ENCODE data around the gene SLAMF1. TPM values are rescaled to one million over a fixed set of nuclear protein-coding genes. Genes with fewer than 3 reads are reported as not detected.

The SLAMF1 gene
- total and polyA plus RNA-seq, 12 donors: 0.17 to 3.8 (median 0.32) TPM; not detected in 4

DNA sequence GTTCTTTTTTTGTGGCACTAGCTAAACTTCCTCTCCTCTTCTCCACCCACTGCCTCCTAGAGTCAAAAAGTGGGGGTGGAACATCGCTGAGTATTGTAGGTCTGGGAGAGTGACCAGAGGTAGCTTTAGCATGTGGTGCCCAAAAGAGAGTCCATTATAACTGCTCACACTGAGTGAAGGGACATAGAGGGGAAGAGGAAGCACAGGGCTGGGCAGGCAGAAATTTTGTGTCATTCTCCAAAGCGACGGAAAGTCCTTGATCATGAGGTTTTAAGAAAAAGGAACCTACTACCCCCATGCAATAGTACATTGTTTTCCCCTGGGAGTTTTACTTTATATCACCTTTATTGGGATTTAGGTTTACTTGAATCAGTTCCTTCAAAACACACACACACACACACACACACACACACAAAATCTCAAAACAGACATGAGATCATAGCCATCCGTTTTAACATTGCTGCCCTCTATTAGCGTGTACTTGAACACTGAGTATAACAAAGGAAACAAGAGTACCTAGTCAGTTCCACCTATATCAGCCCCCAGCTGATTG lies 71.7 kb downstream of the SLAMF1 start:
- H3K4me1 ChIP-seq: peaks cover 0 to 62% (median 0%) of the 10 kb centered on the region in 9 donors
- no peaks in the 10 kb centered on the region for H3K9me3 ChIP-seq
- peak overlapping the region in 3 of 10 donors; percentile 17 to 93 (median 37) for H3K27ac ChIP-seq
- intact Hi-C loops (cut with DNase I): no loop called here
- no peaks in the 10 kb centered on the region for H3K36me3 ChIP-seq
- 79 to 83% methylated on average over 5 of the region's 5 CpGs for WGBS, 2 donors
- ATAC-seq (peak in 7 of 8 donors; percentile 60 to 80 (median 73)), DNase-seq (no peak)
- H3K27me3 ChIP-seq: no peaks in the 10 kb centered on the region
- TF ChIP-seq, protein P1, sequence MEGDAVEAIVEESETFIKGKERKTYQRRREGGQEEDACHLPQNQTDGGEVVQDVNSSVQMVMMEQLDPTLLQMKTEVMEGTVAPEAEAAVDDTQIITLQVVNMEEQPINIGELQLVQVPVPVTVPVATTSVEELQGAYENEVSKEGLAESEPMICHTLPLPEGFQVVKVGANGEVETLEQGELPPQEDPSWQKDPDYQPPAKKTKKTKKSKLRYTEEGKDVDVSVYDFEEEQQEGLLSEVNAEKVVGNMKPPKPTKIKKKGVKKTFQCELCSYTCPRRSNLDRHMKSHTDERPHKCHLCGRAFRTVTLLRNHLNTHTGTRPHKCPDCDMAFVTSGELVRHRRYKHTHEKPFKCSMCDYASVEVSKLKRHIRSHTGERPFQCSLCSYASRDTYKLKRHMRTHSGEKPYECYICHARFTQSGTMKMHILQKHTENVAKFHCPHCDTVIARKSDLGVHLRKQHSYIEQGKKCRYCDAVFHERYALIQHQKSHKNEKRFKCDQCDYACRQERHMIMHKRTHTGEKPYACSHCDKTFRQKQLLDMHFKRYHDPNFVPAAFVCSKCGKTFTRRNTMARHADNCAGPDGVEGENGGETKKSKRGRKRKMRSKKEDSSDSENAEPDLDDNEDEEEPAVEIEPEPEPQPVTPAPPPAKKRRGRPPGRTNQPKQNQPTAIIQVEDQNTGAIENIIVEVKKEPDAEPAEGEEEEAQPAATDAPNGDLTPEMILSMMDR (IDR thresholded peaks at IDR 0.05): no peak
- H3K4me3 ChIP-seq: peak overlapping the region in 1 of 10 donors; percentile 58

GRCh38 chr1:160570840-160571239 lies 76.0 kb downstream of the SLAMF1 start:
- no peaks in the 10 kb centered on the region for H3K36me3 ChIP-seq
- H3K4me1 ChIP-seq: peaks cover 0 to 94% (median 0%) of the 10 kb centered on the region in 9 donors
- ATAC-seq: peak in 1 of 8 donors; percentile 37
- DNase-seq: no peak
- no peak overlapping the region for H3K4me3 ChIP-seq
- no peaks in the 10 kb centered on the region for H3K27me3 ChIP-seq
- H3K9me3 ChIP-seq: no peaks in the 10 kb centered on the region
- intact Hi-C loops (cut with DNase I): no loop called here
- TF ChIP-seq, protein P1 (IDR thresholded peaks at IDR 0.05): no peak
- 79 to 82% methylated on average over 3 of the region's 3 CpGs for WGBS, 2 donors
- peak overlapping the region in 1 of 10 donors; percentile 82 for H3K27ac ChIP-seq

DNA sequence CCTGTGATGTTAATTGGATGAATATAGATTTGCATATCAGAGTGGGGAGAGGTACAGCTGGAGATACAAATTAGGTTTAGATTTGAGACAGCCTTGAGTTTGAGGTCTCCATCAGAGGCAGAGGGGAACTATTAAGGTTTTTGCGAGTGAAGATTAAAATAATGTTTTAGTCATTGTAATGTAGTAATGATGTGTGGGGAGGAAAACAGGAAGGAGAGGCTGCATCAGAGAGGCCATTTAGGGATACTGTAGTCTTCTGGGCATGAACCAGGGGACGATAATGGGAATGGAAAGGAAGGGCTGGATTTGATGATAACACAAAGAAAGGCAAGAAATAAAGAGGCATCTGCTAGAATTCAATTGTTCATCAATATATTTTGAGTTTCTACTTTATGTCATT lies 77.0 kb downstream of the SLAMF1 start:
- DNase-seq (no peak), ATAC-seq (no peak)
- Histone ChIP-seq H3K4me3 (no peak overlapping the region), H3K27ac (peak overlapping the region in 1 of 10 donors; percentile 82), H3K27me3 (no peaks in the 10 kb centered on the region), H3K4me1 (peaks cover 0 to 95% (median 0%) of the 10 kb centered on the region in 9 donors), H3K9me3 (no peaks in the 10 kb centered on the region), H3K36me3 (no peaks in the 10 kb centered on the region)
- intact Hi-C loops (cut with DNase I): no loop called here
- TF ChIP-seq, protein P1 (IDR thresholded peaks at IDR 0.05): no peak
- WGBS, 2 donors: 65 to 68% methylated on average over 2 of the region's 2 CpGs

DNA sequence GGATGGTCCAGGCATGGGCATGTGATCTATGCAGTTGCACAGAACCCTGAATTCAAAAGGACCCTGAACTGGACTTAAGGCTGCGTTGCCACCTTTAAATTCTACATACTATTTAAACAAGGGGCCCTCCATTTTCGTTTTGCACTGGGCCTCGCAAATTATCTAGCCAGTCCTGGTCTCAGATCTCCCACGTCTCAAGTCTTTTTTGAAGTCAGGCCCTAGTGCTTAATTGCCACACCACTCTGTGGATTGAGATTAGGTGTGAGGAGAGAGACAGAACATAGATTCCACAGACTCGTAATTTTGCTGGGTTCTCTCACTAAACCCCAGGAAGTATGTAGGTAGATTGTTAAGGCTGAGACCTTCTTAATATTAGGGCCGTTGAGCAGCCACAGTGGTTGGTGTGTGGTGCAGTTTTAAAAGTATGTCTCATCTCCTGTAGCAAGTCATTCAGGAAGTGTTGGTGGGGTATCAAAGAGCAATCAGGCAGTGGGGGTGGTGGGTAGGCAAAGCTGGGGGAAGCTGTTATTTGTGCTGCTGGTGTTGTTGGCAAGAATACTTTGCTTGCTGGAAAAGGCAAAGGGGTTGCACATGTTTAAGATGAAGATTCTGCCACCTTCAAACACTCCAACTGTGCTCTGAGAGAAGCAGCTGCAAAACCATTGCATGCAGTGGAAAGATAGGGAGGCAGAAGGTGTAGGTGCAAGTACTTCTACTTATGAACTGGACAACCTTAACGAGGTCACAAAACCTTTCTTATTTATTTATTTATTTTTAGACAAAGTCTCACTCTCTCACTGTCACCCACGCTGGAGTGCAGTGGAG lies 78.8 kb downstream of the SLAMF1 start:
- intact Hi-C loops (cut with DNase I): no loop called here
- H3K4me3 ChIP-seq: no peak overlapping the region
- peak overlapping the region in 1 of 10 donors; percentile 82 for H3K27ac ChIP-seq
- H3K9me3 ChIP-seq: peaks cover 0 to 8% (median under 1%) of the 10 kb centered on the region in 11 donors
- ATAC-seq: no peak
- peaks cover 0 to 16% (median 0%) of the 10 kb centered on the region in 9 donors for H3K36me3 ChIP-seq
- no peaks in the 10 kb centered on the region for H3K27me3 ChIP-seq
- WGBS, 2 donors: 61 to 62% methylated on average over 8 of the region's 8 CpGs
- TF ChIP-seq, protein P1 (IDR thresholded peaks at IDR 0.05): no peak
- no peak for DNase-seq
- peaks cover 0 to 92% (median 0%) of the 10 kb centered on the region in 9 donors for H3K4me1 ChIP-seq

Measured in heart right ventricle (tissue), 16 donors.